Renal cortex interstitium (tissue), 15 donors: ENCODE data around the gene OSBPL6. TPM values are rescaled to one million over a fixed set of nuclear protein-coding genes. Genes with fewer than 3 reads are reported as not detected.
"Not testable (repeated sequence)": the region's sequence is repeated elsewhere in the genome, so short reads cannot be mapped to it uniquely, and the experiment has no call there.

ENCODE experiments used
- DNase-seq, 11 donors: peaks; one replicate each; pipeline ENCODE4 v3.0.0-alpha.2; 2013; ENCODE audit warnings: low read depth in 9 of 11, low spot score in 4 of 11; ENCODE audit errors: extremely low read depth in 1 of 11
- long read RNA-seq, 16 experiments: transcript quantifications; one replicate each; lab custom pipeline, GENCODE V29; 2026
- polyA plus RNA-seq, 3 donors: library from polyadenylated mRNA; unstranded; fragments of 120-200 nt; gene quantifications; one replicate each; pipeline ENCODE4 v1.2.1, GENCODE V29; 2013; ENCODE audit not compliant: insufficient read length in 3 of 3

OSBPL6 gene
- polyA plus RNA-seq = 1 to 10 TPM; 6.1 to 7.6 (median 7.4) TPM
- long read RNA-seq, donor 1 = 0 reads
- long read RNA-seq, donor 2 = 0 reads
- long read RNA-seq, donor 3 = 0 reads
- long read RNA-seq, donor 4 = 0 reads
- long read RNA-seq, donor 5 = 0 reads
- long read RNA-seq, donor 6 = 0 reads
- long read RNA-seq, donor 7, partial matches to known transcripts = 0 of 1 reads
- long read RNA-seq, donor 7, other reads (novel, unspliced or antisense) = 0 of 1 reads
- long read RNA-seq, donor 8, partial matches to known transcripts = 7 of 7 reads
- long read RNA-seq, donor 8, other reads (novel, unspliced or antisense) = 0 of 7 reads
- long read RNA-seq, donor 9 = 0 reads
- long read RNA-seq, donor 10 = 0 reads
- long read RNA-seq, donor 11 = 0 reads
- long read RNA-seq, donor 12, partial matches to known transcripts = 0 of 1 reads
- long read RNA-seq, donor 12, other reads (novel, unspliced or antisense) = 0 of 1 reads
- long read RNA-seq, donor 13 = 0 reads
- long read RNA-seq, donor 14, full-length matches to known transcripts = 1 of 1 reads
- long read RNA-seq, donor 14, partial matches to known transcripts = 0 of 1 reads
- long read RNA-seq, donor 14, other reads (novel, unspliced or antisense) = 0 of 1 reads
- long read RNA-seq, donor 15 = 0 reads
- long read RNA-seq, donor 16 = 0 reads

DNA sequence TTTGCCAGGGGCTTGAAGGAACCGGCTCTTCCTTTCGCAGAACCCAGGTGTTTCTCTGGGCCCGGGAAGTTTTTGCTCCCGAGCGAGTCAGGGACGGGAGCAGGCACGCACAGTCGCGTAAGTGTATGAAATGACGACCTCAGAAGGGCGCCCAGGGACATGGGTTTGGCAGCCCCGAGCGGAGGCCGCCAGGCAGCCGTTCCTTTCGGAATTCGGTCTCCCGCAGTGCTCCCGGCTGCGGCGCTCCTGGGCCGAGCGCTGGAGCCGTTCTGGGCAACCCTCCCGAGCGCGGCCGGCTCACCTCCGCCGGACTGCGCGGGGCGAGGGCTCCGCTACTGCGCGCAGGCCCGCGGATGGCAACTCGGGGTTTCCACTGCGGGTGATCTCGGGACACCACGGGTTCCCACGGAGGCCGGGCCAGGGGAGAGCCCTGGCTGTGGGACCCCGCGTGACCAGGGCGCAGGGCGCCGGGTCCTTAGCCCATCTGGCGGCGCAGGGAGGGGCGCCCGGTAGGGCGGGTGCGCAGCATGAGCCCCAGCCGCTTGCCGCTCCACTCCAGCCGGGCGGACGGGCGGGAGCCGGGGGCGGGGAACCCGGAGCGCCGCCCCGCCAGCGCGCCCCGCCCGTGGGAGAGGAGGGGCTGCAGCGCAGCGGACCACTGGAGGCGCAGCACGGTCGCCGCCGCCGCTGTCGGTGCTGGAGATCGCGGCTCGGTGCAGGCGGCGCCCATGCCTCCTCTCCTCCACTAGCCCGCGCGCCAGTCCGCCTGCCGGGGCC, at the start of gene OSBPL6:
Gene OSBPL6 (plus strand): TSS at position 690 of the 777 bp plus-strand sequence. CDS start 111,673 bp downstream, outside the sequence.
- DNase-seq = peak in 9 of 11 donors; percentile 37 to 82 (median 80)

DNA sequence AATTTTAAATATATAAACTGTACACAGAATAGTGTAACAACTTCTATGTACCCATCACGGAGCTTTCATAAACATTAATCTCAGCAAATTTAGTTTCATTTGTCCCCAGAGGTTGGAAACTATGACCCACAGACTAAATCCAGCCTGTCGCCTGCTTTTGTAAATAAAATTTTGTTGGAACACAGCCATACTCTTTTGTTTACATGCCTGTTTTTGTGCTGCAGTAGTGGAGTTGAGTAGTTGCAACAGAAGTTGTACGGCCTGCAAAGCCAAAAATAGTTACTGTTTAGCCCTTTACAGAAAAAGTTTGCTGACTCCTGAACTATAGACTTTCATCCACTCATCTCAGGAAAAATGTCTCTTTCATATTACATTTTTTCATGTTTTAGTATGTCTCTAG, 42.3 kb upstream of the OSBPL6 start:
- peak in 5 of 11 donors; percentile 9 to 31 (median 17) for DNase-seq

DNA sequence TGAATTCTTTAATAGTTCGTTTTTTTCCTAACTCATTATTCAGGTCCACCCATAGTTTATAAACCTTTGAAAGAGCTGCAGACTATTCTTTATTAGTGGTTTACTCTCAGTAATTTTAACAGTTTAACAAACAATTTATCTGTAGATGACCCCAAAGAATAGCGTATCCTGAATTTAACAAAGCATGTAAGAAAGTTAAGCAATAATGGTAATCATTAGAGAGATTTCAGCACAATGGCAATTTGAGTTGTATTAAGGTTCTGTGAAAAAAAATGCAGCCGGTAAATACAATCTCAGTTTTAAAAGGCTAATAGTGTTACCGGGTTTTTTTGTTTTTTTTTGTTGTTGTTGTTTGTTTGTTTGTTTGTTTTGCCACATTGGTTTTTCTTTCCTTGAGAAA, 41.8 kb upstream of the OSBPL6 start:
- no peak for DNase-seq

DNA sequence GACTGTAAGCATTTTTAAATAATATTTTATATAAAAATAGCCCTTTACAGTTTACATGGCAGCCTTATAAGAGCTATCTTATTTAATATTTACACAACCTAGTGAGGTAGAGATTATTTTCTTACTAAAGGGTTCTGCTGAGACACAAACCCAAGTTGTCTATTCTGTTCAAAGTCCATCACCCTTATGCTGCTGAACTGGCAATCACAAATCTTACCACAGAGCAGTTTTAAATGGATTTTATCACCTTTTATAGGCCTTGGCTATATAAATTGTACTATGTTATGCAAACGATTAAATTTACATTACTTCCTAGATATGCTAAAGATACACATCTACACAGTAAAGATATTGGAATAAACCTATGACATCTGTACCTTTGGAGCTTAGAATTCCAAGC, 41.3 kb upstream of the OSBPL6 start:
- DNase-seq = no peak

DNA sequence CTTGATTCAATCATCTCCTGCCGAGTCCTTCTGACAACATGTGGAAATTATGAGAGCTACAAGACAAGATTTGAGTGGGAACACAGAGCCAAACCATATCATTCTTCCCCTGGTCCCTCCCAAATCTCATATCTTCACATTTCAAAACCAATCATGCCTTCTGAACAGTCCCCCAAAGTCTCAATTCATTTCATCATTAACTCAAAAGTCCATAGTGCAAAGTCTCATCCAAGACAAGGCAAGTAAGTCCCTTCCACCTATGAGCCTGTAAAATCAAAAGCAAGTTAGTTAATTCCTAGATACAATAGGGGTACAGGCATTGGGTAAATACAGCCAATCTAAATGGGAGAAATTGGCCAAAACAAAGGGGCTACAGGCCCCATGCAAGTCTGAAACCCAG, 40.4 kb upstream of the OSBPL6 start:
- not testable (repeated sequence) for DNase-seq

DNA sequence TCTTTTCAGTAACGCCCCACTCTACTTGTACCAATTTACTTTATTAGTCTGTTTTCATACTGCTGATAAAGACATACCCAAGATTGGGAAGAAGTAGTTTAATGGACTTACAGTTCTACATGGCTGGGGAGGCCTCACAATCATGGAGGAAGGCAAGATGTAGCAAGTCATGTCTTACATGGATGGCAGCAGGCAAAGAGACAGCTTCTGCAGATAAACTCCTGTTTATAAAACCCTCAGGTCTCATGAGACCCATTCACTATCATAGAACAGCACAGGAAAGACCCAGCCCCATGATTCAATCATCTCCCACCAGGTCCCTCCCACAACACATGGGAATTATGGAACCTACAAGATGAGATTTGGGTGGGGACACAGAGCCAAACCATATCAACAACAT, 38.8 kb upstream of the OSBPL6 start:
- no peak for DNase-seq

DNA sequence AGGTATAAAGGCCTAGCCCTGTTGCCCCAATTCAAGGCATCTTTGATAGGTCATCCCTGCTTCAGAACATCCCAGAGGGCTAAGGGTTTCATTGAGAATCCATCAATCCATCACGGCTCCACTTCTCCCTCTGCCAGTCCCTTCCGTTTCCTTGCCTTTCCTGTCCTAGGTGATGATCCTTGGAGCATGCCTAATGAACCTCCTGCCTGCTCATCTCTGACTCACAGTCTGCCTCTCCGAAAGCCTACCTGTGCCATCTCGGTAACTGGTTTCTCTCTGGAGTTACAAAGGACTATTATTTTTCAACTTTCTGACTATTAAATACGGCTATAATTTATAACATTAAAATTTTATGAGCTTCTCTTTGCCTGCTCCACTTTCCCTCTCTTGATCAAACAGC, 36.7 kb upstream of the OSBPL6 start:
- DNase-seq = no peak

DNA sequence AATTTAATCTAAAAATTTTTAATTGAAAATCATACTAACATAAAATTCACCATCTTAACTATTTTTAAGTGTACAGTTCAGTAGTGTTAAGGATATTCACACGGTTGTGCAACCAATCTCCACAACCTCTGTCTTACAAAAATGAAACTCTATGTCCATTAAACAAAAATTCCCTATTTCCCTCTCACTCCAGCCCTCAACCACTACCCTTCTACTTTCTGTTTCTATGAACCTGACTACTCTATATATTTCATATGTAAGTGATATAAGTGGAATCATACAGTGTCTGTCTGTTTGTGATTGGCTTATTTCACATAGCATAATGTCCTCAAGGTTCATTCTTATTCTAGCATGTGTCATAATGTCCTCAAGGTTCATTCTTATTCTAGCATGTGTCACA, 34.3 kb upstream of the OSBPL6 start:
- DNase-seq = no peak

DNA sequence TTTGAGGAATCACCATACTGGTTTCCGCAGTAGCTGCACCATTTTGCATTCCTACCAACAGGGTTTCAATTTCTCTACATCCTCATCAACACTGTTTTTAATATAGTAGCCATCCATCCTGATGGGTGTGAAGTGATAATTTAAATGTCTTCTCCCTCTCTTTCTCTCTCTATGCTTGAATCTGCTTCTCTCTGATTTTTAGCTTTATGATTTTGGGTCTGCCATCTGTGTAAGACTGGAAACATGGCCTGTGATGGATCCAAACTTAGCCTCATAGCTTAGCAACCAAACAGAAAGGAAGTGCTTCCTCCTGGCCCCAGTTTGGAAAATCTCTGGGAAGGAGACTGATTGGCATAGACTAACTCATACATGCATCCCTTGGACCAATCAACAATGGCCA, 33.7 kb upstream of the OSBPL6 start:
- DNase-seq = no peak

DNA sequence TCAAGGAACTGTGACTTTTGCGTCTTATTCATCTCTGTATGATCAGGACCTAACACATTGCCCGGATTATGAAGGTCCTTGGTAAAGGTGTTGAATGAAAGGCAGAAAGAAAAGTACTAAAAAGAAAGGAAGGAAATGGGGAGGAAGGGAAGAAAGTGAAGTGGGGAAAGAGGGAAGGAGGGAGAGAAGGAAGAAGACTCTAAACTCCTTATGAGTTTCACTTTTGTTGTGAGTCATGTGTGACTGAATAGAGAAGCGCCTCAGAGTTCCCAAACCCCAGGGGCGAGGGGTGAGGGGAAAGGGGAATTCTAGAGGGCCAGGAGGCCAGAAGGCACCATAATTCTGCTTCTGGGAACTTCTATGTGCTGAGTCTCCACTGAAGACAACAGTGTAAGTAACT, 30.9 kb upstream of the OSBPL6 start:
- no peak for DNase-seq

DNA sequence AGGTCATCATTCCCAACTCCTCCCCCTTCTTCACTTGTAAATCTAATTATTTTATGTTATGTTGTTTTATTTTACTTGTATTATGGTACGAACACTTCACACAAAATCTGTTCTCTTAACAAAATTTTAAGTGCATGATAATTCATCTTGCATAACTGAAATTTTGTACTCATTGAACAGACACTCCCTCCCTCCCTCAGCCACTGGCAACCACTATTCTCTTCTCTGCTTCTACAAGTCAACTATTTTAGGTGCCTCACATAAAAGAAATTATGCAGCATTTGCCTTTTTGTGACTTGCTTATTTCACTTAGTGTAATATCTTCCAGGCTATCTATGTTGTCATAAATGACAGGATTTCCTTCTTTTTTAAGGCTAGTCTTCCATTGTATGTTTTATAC, 30.4 kb upstream of the OSBPL6 start:
- DNase-seq = no peak

DNA sequence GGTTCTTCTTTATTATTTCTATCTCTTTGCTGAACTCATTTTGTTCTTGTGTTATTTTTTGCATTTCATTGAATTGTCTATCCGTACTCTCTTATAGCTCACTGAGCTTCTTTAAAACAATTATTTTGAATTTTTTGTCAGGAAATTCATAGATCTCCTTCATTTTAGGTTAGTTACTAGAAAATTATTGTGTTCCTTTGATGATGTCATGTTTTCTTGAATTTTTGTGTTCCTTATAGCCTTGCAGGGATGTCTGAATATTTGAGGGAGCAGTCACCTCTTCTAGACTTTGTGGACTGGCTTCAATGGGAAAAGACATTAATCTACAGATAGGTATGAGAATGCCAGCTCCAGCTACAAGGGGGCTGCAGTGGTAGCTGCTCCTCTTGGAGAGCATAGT, 20.7 kb upstream of the OSBPL6 start:
- no peak for DNase-seq

DNA sequence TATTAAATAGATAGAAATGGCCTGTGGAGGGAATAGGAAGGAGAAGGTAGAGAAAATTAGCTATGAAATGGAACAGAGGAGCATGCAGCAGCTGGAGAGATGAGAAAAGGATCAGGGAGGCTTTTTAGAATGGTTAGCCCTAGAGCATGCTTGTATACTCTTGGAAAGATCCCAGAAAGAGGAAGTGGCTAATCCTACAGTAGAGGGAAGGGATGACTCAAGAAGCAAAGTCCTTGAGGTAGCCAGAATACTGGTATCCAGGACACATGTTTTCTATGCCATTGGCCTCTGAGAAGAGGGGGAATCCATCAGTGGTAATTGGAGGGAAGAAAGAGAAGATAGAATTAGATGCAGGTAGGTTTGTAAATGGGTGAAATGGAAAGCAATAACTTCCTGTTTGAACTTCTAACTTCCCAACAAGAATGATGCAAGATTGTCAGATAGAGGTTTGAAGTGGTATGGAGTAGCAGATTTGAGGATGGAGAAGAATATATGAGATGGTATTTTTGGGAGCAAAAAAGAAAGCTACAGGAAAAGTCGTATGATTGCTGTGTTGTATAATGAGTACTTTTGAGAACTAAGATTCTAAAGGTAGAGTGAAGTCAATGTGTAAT, 17.1 kb upstream of the OSBPL6 start:
- no peak for DNase-seq

DNA sequence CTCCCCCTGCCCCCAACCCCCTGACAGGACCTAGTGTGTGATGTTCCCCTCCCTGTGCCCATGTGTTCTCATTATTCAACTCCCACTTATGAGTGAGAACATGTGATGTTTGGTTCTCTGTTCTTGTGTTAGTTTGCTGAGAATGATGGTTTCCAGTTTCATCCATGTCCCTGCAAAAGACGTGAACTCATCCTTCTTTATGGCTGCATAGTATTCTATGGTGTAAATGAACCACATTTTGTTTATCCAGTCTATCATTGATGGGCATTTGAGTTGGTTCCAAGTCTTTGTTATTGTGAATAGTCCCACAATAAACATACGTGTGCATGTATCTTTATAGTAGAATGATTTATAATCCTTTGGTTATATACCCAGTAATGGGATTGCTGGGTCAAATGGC, 13.7 kb upstream of the OSBPL6 start:
- not testable (repeated sequence) for DNase-seq

DNA sequence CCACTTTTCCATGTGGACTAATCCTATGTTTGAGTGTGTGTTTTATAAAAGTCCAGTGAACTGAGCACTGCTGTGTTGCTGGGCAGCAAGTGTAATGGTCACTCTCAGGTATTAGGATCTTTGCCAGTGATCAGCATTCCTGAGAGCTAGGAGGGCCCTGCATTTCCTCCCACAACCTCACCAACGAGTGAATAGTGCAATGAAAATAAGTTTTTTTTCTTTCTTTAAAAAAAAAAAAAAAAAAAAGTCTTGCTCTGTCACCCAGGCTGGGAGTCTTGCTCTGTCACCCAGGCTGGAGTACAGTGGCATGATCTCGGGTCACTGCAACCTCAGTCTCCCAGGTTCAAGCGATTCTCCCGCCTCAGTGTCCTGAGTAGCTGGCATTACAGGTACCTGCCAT, 6.5 kb upstream of the OSBPL6 start:
- DNase-seq = no peak

DNA sequence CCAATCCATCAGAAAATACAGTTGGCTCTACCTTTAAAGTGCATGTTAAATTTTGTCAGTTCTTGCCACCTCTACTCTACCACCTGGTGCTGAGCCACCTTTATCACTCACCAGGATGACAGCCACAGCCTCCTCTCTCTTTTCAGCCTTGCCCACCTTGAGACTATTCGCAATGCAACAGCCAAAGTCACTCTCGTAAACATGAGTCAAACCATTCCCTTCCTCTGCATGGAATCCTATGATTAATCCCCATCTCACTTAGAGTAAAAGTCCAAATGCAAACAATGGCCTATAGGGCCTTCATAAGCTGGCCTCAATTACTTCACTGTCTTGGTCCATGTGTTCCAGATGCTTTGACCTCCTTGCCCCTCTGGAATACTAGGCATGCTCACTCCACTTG, 5.8 kb upstream of the OSBPL6 start:
- DNase-seq = no peak

DNA sequence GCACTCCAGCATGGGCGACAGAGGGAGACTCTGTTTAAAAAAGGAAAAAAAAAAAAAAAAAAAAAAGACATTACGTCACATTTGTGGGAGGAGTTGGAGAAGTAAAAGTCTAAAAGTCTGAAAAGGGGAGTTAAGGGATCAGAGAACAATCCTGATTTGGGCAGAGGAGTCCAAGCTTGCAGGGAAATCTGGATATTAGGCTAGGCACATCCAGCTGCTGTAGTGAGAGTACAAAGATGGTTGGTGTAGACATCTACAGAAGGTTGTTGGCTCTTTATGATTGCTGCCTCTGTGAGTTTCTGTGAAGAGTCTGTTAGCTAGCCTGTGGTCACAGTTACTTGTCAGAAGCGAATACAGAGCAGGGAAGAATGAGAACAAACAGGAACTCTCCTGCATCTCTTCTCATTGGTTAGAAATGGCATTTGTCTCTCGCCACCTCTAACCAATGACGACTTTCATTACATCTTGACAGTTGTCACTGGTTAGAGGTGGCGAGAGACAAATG, 3.3 kb upstream of the OSBPL6 start:
- DNase-seq = no peak

DNA sequence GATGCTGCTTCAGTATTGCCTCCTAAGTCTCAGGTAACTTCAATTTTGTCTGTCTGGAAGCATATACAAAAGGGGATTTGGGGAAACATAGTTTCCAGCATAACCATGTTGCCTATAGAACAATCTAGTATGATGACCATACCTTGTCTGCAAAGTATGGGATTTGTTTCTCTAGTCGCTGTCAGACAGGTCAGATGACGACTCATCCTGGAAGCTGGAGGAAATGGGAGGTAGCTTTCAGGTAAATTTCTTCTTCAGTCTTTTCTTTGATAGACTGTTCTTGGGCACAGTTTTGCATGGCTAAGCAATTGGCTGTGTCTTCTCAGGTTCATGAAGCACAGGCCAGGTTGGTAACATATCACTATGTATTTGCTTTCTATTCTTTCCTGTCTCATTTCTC, 2.8 kb upstream of the OSBPL6 start:
- DNase-seq = no peak

DNA sequence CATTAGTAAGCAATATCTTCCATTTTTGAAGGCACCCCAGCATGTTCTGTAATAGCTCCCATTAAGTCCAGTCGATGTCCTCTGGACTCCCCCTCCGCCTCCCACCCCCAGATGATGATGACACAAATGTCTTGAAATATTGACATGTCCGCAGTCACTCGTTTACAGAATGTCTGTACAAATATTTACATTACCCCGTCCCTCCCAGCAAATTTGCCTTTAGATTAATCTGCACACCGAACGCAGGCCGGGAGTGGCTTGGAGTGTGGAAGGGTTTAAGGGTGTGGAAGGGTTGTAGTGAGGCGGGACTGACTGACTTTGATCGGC, 853 bp upstream of the OSBPL6 start:
- peak in 1 of 11 donors; percentile 20 for DNase-seq
